Measurements from ENCODE around the gene TXNL1.
"Not testable (repeated sequence)": the region's sequence is repeated elsewhere in the genome, so short reads cannot be mapped to it uniquely, and the experiment has no call there.

Gene TXNL1

DNA sequence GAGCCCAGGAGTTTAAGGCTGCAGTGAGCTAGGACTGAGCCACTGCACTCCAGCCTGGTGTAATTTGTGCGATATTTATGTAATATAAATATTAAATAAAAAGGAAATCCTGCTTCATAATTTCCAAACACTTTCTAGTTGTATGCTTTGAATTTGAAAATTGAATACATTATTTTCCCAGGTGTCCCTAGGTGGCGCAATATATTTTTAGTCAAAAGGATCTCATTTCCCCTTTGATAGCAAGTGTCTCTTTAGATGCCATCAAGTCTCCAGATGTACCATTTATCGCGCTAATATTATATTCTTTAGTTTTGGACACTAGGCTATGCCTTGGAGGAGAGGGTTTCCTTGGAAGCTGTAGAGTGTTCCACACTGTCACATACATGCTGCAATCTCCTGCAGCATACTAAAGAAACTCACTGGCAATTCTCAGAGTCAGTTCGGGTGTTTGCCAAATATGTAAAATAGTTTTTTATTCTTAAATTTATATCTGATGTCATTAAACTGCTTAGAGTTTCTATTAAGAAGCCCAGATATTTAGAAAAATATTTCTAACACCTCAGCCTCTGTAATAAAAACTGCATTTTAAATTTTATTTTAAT is 7.1 kb upstream of the TXNL1 start:
- DNase-seq (ENCODE audit: low read depth in 3 of 3): no peak

DNA sequence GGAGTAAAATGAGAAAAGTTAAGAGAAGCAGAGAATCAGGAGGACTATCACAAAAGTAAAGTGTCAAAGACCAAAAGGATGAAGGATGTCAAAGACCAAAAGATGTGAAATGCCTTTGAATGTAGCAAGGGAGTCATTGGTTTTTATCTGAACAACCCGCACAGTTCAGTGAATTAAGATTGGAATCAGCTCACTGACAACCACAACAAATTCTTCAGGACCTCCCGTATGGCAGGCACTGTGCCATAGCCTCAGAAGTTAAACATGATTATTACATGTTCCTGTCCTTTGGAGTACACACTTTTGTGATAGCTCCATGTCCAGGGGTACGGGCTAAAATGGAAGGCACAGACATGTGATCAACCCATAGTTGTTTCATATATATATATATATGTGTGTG is 5.0 kb upstream of the TXNL1 start:
- no peak for DNase-seq (ENCODE audit: low read depth in 3 of 3)

DNA sequence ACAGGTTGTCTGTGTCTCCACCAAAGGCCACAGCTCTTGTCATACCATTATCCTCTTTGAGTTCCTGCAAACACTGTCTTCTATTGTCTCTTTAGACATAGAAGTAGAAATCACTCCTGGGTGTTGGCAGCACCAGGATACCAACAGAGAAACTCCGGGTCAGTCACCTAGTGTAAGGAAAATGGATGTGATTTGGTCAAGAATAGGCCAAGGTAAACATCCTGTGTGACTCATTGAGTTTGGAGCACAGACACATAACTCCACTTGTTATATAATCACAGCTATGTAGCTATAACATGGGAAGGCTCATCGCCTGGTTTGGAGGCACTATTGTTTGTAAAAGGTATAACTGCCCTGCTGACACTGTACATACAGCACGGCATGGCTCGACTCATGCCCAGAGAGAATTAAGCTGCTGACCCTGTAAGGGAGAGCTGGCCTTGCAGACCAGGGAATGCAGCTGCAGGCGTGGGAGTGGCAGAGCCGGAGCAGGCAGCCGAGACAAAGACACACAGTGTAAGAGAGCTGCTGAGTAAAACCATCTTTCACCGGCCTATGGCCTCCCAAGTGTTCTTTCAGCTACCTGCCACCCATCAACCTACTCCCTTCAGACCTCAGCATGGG is 3.4 kb upstream of the TXNL1 start:
- DNase-seq (ENCODE audit: low read depth in 3 of 3): no peak

DNA sequence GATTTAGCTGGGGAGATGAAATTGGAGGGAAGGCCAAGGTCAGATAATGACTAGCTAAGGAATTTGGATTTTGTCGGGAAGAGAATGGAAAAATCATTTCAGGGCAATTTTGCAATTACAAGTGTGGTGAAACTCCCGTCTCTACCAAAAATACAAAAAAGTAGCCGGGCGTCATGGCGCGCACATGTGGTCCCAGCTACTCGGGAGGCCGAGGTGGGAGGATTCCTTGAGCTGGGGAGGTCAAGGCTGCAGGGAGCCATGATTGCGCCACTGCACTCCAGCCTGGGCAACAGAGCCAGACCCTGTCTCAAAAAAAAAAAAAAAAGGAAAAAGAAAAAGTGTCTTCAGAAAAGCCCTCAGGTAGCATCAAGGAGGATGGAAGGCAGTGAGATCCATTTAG is 1.2 kb upstream of the TXNL1 start:
- DNase-seq (ENCODE audit: low read depth in 3 of 3): no peak

- no peak for DNase-seq (ENCODE audit: low read depth in 3 of 3)
These were observed 651 bp upstream of the TXNL1 start for GRCh38 chr18:56639104-56639381.

DNA sequence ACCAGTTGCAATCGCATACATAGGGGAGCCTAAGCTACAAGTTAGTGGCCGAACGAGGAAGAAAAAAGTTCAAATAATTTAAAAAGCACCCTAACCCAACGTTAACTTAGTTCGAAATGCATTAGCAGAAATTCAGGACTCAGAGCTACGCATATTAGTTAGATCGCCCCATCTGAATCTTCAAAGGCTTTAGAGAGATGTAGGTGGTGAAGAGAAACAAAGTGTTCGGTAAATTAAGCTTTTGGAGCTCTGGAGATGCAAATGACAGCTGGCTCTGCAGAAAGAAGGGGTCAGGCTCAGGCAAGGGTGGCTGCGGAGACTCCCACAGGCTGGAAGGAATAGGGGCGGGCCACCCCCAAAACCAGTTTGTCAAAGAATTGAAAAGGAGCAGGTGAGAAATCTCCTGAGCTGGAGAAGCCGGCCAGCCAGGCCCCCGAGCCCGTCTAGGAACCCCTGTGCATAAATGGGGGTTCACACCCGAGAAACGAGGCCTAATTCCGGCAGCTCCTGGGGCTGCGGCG is 621 bp downstream of the TXNL1 start:
- DNase-seq (ENCODE audit: low read depth in 3 of 3): no peak

DNA sequence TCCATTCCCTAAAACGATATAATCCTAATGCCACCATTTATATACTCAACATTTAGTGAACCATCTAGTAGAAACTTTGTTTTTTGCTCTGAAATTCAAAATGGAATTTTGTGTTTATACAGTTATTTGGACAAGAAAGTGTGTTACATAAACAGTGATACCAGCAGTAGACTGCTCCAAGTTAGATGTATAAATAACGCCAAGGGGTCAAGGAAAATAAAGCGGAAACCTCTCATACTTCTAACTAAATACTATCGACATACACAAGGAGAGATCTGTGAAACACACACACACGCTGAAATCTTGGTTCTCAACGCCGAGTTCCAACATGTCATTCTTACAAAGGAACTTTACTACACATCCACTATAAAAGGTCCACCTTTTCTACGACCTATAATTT is 1.2 kb downstream of the TXNL1 start:
- no peak for DNase-seq (ENCODE audit: low read depth in 3 of 3)

- no peak for DNase-seq (ENCODE audit: low read depth in 3 of 3)
These were observed 3.4 kb downstream of the TXNL1 start for GRCh38 chr18:56635007-56635406.

DNA sequence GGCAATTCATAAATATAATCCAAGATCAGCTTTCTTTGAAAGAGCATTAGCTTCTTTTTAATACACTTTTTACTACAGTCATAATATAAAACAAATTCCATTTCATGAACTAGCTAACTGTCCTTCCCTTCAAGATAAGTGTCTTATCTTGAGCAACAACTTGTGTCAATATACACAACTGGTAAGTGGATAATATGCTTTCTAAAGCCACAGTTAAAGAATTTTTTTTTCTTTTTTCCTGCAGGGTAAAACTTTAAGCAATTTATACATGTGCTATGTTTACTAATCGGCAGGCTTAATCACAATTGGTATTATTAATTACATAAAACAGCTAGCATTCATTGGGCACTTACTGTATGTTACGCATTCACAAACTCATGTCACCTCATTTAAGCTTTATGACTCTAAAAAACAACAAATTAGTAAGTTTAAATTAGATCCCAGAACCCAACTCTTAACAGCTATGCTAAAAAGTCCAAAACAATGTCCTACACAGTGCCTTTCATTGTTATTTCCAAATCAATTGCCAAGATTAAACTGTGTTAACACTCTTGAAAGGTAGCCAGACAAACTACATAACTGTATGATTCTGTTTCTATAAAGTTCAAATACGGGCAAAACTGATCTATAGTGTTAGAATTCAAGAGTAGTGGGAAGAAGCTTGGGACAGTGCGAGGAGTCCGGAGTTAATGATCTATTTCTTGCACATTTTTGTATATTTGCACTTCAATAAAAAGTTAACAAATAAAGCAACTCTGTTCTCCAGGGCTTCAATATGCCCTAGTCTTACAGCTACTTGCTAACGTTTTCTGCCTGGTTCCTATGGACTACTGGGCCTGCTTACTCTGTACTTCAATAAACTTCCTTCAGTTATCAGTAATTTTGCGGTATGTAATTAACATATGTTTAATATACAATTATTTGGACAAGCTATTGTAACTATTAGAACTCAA is 6.0 kb downstream of the TXNL1 start:
- no peak for DNase-seq (ENCODE audit: low read depth in 3 of 3)

DNA sequence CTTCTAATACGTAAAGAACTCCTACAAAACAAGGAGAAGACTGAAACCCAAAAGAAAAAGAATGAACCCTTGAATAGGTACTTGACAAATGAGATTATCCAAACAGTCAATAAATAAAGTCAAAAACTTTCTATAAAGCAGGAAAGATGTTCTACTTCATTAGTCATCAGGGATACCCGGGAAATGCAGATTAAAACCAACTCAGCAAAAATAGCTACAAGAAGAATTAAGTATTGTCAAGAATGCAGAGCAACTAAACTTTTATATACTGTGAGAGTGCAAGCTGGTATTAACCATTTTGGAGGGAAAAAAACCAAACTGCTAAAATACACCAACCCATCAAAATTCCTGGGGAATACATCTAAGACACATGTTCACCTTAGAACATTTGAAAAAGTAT is 10.4 kb downstream of the TXNL1 start:
- no peak for DNase-seq (ENCODE audit: low read depth in 3 of 3)

DNA sequence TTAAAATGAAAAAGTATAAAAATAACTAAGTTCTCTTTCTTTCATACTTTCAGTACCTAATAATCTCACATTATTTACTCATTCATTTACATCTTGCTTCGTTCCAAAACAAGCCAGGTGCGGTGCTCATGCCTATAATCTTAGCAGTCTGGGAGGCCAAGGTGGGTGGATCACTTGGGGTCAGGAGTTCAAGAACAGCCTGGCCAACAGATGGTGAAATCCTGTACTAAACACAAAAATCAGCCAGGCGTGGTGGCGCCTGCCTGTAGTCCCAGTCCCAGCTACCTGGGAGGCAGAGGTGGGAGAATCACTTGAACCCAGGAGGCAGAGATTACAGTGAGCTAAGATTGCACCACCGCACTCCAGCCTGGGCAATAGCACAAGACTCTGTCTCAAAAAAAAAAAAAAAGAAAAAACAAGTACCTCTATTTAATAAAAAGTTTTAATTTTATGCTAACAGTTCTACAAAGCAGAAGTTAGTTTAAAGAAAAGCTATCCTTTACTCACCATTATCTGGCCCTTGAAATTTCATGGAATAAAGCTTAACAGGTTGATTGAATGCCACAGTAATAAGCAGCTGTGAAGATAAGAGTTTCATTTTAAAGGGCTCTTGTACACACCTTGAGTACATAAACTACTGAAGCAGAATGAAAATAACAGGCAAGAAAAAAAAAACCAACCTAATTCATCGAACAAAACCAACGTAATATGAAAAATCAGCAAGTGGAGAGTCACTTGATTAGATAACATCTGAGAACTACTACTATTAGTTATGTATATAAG is 22.5 kb downstream of the TXNL1 start:
- no peak for DNase-seq (ENCODE audit: low read depth in 3 of 3)

- no peak for DNase-seq (ENCODE audit: low read depth in 3 of 3)
These were observed 31.8 kb downstream of the TXNL1 start for GRCh38 chr18:56606618-56607017.

DNA sequence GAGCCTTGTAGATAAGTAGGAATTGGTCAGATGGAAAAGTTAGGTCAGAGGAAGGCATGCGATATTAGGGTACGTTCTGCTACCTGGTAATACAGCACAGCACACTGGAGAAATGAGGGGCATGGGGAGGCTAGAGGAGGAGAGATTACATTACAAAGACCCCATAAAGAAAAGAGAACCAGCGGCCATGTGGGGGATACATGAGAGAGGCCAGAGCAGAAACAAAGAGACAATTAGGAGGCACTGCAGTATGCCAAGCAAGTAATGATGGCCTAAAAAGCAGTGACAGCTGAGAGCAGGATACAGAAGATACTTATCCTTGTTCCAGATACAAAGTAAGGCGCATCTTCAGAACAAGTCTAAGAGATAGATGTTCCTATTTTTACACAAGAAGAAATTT is 40.0 kb downstream of the TXNL1 start:
- DNase-seq (ENCODE audit: low read depth in 3 of 3): no peak

DNA sequence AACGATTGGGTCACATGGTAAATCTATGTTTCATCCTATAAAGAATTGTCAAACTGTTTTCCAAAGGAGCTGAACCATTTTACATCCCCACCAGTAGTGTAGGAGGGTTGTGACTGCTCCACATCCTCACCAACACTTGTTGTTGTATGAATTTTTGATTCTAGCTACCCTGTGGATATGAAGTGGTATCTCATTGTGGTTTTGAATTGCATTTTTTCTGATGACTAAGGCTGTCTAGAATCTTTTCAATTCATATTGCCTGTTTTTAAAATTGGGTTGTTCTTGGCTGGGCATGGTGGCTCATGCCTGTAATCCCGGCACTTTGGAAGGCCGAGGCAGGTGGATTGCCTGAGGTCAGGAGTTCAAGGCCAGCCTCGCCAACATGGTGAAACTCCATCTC is 44.5 kb downstream of the TXNL1 start:
- no peak for DNase-seq (ENCODE audit: low read depth in 3 of 3)

GRCh38 chr18:56580026-56580425 is 58.4 kb downstream of the TXNL1 start:
- no peak for DNase-seq (ENCODE audit: low read depth in 3 of 3)

DNA sequence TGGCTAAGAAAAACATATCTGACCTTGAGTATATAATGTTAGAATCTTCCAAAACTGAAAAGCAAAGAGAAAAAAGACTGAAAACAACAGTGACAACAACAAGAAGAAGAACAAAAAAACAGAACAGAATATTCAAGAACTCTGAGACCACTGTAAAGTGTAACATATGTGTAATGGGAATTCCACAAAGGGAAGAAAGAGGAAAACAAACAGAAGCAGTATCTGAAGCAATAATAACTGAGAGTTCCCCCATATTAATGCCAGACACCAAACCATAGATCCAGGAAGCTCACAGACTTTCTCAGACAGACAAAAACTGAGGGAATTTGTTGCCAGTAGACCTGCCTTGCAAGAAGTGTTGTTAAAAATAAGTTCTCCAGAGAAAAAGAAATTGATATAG is 58.9 kb downstream of the TXNL1 start:
- DNase-seq (ENCODE audit: low read depth in 3 of 3): no peak

- DNase-seq (ENCODE audit: low read depth in 3 of 3): no peak
These were observed 61.4 kb downstream of the TXNL1 start for GRCh38 chr18:56576826-56577573.

DNA sequence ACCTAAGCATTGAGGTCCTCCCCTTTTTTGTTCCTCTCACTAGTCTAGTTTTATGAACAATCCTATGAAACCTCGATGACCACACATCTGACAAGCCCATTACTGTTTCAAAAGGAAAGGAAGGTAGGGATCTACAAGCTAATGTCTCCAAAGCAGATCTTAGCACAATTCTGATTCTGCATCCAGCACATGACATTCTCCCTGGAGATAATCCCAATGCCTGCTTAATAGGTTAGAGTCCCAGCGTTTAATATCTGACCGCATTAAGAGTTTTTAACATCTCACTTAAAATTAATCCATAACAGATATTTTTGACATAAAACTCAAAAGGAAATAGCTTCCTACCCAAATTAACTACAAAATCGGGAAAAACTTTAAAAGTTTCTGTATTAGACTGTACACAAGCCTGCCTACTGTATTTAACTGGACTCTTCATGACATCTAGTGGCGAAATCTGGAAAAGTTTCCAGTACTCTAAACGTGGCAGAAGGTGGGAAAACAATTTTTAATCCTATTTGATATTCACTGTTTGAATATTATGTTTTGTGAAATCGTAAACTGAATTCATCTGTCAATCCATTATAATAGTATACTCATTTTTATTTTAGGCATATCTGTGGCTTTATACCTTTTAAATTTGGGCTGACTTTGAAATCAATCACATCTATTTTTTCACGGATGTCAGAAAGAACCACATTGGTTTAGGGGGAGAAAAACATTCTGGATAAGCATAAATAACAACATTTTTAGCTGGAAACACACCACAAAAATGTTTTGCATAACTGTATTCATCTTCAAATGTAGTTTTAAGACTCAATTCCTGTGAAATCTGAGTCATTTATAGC is 62.4 kb downstream of the TXNL1 start:
- DNase-seq (ENCODE audit: low read depth in 3 of 3): no peak

DNA sequence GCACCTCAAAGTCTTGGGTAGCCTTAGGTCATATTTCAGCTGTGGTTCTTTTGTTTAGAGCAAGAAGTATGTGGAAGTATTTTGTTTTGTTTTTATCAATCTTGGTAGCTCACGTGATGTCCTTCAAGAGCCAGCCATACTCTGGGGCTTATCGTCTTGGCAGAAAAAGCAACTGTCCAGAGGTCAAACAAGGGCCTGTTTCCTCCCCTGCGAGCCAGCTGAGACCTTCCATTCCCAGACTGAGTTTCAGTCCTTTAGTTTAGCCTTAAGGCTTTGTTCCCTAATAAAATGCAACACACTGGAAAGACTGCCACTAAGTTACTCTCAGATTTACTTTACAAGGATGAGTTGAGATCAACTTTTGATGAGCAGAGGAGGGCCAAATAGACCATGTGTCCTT is 63.5 kb downstream of the TXNL1 start:
- DNase-seq (ENCODE audit: low read depth in 3 of 3): no peak

DNA sequence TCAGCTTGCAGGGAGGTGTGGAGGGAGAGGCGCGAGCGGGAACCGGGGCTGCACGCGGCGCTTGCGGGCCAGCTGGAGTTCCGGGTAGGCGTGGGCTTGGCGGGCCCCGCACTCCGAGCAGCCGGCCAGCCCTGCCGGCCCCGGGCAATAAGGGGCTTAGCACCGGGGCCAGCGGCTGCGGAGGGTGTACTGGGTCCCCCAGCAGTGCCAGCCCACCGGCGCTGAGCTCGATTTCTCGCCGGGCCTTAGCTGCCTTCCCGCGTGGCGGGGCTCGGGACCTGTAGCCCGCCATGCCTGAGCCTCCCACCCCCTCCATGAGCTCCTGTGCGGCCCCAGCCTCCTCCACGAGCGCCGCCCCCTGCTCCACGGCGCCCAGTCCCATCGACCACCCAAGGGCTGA is 66.1 kb downstream of the TXNL1 start:
- not testable (repeated sequence) for DNase-seq (ENCODE audit: low read depth in 3 of 3)

DNA sequence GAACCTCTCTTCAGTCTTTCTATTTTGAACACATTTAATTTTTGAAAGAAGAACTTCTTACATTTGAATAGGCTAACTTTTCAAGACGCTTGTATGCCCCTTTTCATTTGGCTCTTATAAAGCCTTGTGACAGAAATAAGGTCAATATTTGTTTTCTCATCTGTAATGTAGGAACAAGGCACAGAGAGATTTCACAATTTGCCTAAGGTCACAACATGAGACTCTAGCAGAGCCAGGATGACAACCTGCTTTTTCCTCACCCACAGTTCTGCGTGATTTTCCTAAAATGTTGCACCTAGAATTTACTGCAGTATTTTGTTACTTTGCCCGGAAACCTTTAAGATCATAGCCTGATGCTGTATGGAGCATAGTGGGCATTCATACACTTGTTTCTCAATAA is 67.4 kb downstream of the TXNL1 start:
- DNase-seq (ENCODE audit: low read depth in 3 of 3): no peak
